ENCODE results near the gene DARS1. TPM values are rescaled to one million over a fixed set of nuclear protein-coding genes. Genes with fewer than 3 reads are reported as not detected.
"Not testable (repeated sequence)": the region's sequence is repeated elsewhere in the genome, so short reads cannot be mapped to it uniquely, and the experiment has no call there.

The DARS1 gene
- total RNA-seq, 1 donor = 119 TPM

DNA sequence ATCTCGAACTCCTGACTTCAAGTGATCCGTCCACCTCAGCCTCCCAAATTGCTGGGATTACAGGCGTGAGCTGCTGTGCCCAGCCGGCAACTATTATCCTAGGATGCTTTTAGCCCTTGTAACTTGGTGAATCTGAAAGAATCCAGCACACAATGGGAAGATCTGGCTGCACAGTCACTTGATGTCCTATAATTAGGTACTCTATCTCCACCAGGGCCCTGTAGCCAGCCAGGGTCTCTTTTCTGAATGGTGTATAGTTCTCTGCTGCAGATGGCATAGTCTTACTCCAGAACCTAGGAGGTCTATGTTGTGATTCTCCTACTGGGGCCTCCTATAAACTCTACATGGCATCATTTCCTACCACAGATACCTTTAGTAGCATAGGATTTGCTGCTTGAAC is 95.3 kb downstream of the DARS1 start:
- no peak overlapping the region for H3K27ac ChIP-seq (ENCODE audit: low read depth, low read length)
- H3K27me3 ChIP-seq (ENCODE audit: insufficient read depth, low read length) = no peaks in the 10 kb centered on the region
- no peaks in the 10 kb centered on the region for H3K9me3 ChIP-seq (ENCODE audit: low read depth, low read length)
- H3K4me1 ChIP-seq (ENCODE audit: insufficient read depth, low read length) = no peaks in the 10 kb centered on the region
- no peak overlapping the region for H2AFZ ChIP-seq (ENCODE audit: low read length)
- no peak for TF ChIP-seq CTCF (IDR thresholded peaks at IDR 0.05; ENCODE audit: extremely low read depth, low read depth, low read length)
- H3K4me2 ChIP-seq (ENCODE audit: insufficient read depth, low read length) = no peak overlapping the region
- DNase-seq (ENCODE audit: insufficient read length, low spot score, missing footprints) = no peak
- no peaks in the 10 kb centered on the region for H3K79me2 ChIP-seq (ENCODE audit: insufficient read depth, low read length)
- H4K20me1 ChIP-seq (ENCODE audit: insufficient read depth, low read length) = no peaks in the 10 kb centered on the region
- no peak overlapping the region for H3K4me3 ChIP-seq (ENCODE audit: insufficient read depth, low read length)
- H3K36me3 ChIP-seq (ENCODE audit: insufficient read depth, low read length) = no peaks in the 10 kb centered on the region

- H4K20me1 ChIP-seq (ENCODE audit: insufficient read depth, low read length); H3K36me3 ChIP-seq (ENCODE audit: insufficient read depth, low read length); H3K4me3 ChIP-seq (ENCODE audit: insufficient read depth, low read length); H3K4me2 ChIP-seq (ENCODE audit: insufficient read depth, low read length); DNase-seq (ENCODE audit: insufficient read length, low spot score, missing footprints); H2AFZ ChIP-seq (ENCODE audit: low read length); H3K27me3 ChIP-seq (ENCODE audit: insufficient read depth, low read length); H3K27ac ChIP-seq (ENCODE audit: low read depth, low read length); H3K79me2 ChIP-seq (ENCODE audit: insufficient read depth, low read length); H3K4me1 ChIP-seq (ENCODE audit: insufficient read depth, low read length); H3K9me3 ChIP-seq (ENCODE audit: low read depth, low read length): not testable (repeated sequence)
These were observed 96.8 kb downstream of the DARS1 start for GRCh38 chr2:135888587-135888986.

GRCh38 chr2:135885709-135886108 is 99.7 kb downstream of the DARS1 start:
- Histone ChIP-seq H3K27ac (ENCODE audit: low read depth, low read length) (no peak overlapping the region), H3K4me2 (ENCODE audit: insufficient read depth, low read length) (no peak overlapping the region), H3K27me3 (ENCODE audit: insufficient read depth, low read length) (peaks cover 4% of the 10 kb centered on the region), H3K79me2 (ENCODE audit: insufficient read depth, low read length) (no peaks in the 10 kb centered on the region), H2AFZ (ENCODE audit: low read length) (no peak overlapping the region), H3K4me3 (ENCODE audit: insufficient read depth, low read length) (no peak overlapping the region), H3K36me3 (ENCODE audit: insufficient read depth, low read length) (no peaks in the 10 kb centered on the region), H3K9me3 (ENCODE audit: low read depth, low read length) (no peaks in the 10 kb centered on the region), H3K4me1 (ENCODE audit: insufficient read depth, low read length) (no peaks in the 10 kb centered on the region), H4K20me1 (ENCODE audit: insufficient read depth, low read length) (no peaks in the 10 kb centered on the region)
- TF ChIP-seq CTCF (IDR thresholded peaks at IDR 0.05; ENCODE audit: extremely low read depth, low read depth, low read length) = no peak
- DNase-seq (ENCODE audit: insufficient read length, low spot score, missing footprints) = no peak

DNA sequence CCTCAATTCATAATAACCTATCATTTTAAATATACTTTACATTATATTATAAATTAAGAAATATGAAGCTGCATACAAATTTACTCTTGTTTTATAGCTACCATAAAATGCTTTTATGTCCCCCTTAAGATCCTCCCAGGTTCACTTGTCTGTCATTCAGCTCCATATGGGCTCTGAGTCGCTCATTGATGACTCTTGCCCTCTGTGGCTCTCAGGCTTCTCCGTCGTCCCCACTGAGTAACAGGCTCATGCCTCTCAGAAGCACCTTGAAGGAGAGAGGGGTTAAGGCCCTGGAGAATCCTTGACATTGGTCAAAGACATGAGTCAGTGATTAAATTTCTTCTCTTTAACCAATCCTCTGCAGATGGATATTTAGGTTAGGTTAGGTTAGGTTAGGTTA is 103.0 kb downstream of the DARS1 start:
- Histone ChIP-seq H3K9me3 (ENCODE audit: low read depth, low read length) (no peaks in the 10 kb centered on the region), H3K4me3 (ENCODE audit: insufficient read depth, low read length) (no peak overlapping the region), H3K27me3 (ENCODE audit: insufficient read depth, low read length) (peaks cover 4% of the 10 kb centered on the region), H3K36me3 (ENCODE audit: insufficient read depth, low read length) (no peaks in the 10 kb centered on the region), H2AFZ (ENCODE audit: low read length) (no peak overlapping the region), H3K27ac (ENCODE audit: low read depth, low read length) (no peak overlapping the region), H3K4me1 (ENCODE audit: insufficient read depth, low read length) (no peaks in the 10 kb centered on the region), H4K20me1 (ENCODE audit: insufficient read depth, low read length) (no peaks in the 10 kb centered on the region), H3K79me2 (ENCODE audit: insufficient read depth, low read length) (no peaks in the 10 kb centered on the region), H3K4me2 (ENCODE audit: insufficient read depth, low read length) (no peak overlapping the region)
- DNase-seq (ENCODE audit: insufficient read length, low spot score, missing footprints) = no peak
- TF ChIP-seq CTCF (IDR thresholded peaks at IDR 0.05; ENCODE audit: extremely low read depth, low read depth, low read length) = no peak

GRCh38 chr2:135876770-135877169 is 108.7 kb downstream of the DARS1 start:
- not testable (repeated sequence) for H3K36me3 ChIP-seq (ENCODE audit: insufficient read depth, low read length); DNase-seq (ENCODE audit: insufficient read length, low spot score, missing footprints); H3K27ac ChIP-seq (ENCODE audit: low read depth, low read length); H4K20me1 ChIP-seq (ENCODE audit: insufficient read depth, low read length); H3K27me3 ChIP-seq (ENCODE audit: insufficient read depth, low read length); H3K9me3 ChIP-seq (ENCODE audit: low read depth, low read length)
- Histone ChIP-seq H3K4me1 (ENCODE audit: insufficient read depth, low read length) (peaks cover 23% of the 10 kb centered on the region), H3K4me2 (ENCODE audit: insufficient read depth, low read length) (peak overlapping the region; percentile 98), H3K4me3 (ENCODE audit: insufficient read depth, low read length) (peak overlapping the region; percentile 88), H2AFZ (ENCODE audit: low read length) (peak overlapping the region; percentile 75), H3K79me2 (ENCODE audit: insufficient read depth, low read length) (peaks cover 35% of the 10 kb centered on the region)
